HG02870 (cell line): ENCODE measurements around the gene CACNA2D1.

Source experiments
- ATAC-seq: cut with Tn5 transposase; IDR thresholded peaks from one replicate; pipeline ENCODE4 v1.9.1; 2021; ENCODE audit warnings: mild to moderate bottlenecking, moderate library complexity; ENCODE audit not compliant: unreplicated experiment

Gene CACNA2D1

DNA sequence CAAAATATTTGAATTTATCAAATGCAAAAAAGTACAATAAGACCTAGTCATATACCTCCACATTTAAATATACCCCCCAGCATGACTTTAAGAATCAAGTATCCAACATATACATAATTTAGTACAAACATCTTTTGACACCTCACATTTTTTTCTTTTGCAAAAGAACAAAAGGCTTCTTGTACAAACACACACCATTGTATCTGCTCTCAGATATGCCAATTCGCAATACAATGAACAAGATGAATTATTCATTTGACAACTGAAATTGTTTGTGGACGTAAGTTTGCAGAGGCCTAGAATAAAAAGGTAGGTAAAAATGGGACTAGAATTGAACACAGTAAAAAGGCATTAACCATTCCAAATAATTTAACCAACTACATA, 154.4 kb downstream of the CACNA2D1 start:
- no peak for ATAC-seq

DNA sequence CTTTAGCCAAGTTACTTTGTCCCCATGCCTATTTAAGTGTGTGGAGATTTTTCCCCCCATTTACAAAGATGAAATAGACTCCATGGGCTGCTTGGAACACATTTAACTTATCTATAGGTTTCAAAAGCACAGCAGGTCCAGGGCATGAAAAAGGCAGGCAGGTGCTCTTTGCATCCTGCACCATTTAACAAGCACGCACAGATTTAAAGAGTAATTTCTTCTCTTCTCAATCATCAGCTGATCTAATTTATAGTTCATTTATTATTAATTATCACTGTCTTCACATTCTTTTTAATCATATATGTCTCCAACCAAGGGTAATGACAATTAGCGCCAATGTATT, 156.8 kb downstream of the CACNA2D1 start:
- no peak for ATAC-seq

DNA sequence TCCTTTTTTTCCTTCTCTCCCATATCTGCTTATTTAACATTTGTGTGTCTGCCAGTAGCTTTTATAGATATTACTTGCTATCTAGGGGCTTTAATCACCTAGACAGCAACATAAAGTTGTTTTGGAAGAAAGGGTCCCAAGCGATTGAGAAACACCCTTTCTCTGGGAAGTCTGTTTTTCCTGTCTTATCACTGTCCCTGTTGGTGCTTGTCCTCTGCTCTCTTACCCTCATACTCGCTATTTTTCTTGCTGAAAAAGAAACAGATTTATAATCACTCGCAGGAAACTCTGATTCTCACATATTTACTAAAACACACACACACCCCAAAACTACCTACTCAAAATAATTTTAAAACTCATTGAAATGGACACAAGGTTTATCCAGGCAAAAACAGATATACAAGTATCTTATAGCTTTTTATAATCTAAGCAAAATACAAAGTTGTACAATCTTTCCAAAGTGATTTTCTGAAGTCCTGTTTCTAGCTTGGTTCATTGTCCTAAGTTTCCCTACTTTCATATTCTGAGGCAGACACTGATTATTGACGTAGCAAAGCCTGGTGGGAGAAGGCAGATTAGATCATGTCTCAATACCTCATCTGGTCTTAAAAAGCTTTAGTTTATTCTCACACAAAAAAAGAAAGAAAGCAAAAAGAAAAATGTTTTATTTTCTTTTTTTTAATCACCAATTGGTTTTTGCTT, 157.3 kb downstream of the CACNA2D1 start:
- no peak for ATAC-seq

DNA sequence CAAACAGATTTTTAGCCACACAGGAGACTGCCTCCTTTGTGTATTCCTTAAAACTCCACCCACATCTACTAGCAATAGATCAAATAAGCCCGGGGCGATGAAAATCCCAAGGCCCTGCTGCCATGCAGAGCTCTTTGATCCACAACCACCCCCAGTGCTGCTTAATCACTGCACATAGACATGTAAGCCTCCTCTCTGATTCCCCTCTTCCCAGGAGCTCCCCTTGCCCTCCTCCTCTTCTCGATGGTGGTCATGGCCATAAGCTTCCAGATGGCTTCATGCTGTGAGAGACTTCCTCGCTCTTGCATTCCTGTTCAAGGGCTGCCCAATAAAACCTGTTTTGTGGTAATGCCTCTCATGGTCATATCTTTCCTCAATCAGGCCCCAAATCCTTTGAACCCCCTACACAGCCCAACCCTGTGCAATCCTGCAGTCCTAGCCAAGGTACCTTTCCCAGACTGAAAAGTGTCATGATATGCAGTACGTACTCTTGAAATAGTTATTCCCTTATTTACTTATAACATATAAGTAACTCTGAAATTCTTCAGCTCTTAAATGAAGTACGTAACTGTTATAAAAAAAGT, 158.5 kb downstream of the CACNA2D1 start:
- no peak for ATAC-seq

DNA sequence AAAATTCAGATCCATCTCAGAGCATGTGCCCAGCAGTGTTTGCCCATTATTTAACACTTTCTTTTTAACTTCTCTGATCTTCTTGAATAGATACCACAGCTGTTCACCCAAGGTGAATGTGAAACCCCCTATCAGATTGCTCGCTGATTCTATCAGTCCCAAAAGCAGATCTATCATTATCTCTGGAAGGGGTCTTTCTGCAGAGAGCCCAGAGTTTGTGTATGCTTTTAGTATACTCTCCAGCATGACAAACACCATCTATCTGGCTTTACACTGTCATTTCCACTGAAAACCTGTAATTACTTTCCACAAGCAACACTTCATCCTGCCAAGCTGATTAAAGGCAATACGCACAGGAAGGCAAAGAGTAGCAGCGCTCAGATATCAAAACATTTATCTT, 168.2 kb downstream of the CACNA2D1 start:
- no peak for ATAC-seq

DNA sequence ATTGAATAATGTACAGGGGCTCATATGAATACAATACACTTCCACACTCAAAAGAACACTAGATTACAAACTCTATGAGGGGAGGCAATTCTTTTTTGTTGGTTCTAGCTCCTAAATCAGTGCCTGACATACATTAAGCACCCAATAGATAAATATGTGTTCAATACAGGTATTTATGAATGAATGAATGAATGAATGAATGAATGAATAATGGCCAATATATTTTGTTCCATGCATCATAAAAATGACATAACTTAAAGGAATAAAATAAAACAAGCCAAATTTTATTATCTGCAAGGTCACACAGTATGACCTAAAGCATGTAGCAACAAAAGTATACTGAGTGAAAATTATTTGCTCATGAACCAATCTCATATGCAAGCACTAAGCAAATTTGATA, 168.9 kb downstream of the CACNA2D1 start:
- no peak for ATAC-seq

DNA sequence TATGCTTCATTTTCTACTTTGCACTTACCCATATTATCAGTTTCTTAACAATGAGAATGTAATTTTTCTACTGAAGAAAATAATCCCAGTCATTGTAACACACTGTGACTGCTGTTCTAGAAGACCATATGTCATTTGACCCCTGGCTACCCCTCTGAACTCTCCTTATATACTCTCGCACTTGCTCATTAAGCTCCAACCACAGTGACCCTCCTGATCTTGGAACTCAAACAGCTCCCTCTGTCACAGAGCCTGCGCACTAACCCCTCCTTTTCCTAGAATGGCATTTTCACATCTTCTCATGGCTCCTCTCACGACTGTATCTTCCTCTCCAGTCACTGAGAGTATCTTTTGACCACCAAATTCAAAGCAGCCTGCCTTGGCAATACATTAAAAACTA, 169.7 kb downstream of the CACNA2D1 start:
- no peak for ATAC-seq

DNA sequence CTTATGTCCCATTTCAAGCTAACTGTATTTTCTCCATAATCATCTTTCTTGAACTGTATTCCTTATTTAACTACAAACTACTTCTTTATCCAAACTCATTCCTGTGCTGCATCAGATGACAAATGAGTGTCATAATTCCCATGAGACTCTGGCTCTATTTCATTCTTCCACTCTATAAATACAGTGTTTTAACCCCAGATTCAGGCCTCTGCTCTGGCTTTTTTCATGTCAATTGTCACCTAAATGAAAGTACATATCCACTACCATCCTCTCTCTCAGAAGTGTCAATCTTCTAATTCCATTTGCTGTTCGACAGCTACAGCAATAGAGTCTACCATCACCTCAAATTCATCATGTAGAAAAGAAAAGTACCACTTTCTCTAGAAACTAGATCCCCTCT, 172.7 kb downstream of the CACNA2D1 start:
- no peak for ATAC-seq

DNA sequence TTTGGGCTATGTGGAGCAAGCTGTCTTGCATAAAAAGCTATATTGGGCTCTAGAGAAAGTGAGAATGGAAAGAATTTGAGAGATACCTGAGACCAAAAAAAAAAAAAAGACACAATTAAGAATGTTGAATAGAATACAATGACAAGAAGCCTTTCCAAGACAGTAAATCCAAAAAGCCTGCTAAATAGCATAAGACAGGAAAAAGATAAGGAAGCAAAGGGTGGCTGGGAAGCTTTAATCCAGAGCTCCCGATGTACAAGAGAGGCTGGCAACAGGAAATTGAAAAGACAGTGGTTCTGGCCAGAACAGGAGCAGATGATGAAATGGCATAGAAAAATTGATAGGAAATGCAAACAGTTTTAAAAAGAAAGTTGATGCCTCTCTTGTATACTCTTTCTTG, 174.9 kb downstream of the CACNA2D1 start:
- no peak for ATAC-seq

DNA sequence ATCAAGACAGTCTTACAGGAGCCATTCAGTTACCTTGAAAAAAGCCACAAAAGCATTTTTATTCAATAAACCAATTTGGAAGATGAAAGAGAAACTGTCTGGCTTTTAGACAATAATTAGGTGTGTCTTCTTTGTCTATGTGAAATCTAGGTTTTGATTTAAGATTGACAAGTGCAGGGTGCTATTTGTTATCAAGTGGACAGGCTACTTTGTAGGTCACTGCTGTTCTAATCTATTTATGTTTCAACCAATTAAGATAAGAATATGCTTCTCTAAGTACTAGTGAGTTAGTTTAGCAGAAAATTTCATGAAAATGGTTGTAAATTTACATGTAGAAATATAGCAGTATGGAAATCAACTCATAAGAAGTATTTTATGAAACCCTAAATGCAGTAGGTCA, 177.5 kb downstream of the CACNA2D1 start:
- no peak for ATAC-seq

DNA sequence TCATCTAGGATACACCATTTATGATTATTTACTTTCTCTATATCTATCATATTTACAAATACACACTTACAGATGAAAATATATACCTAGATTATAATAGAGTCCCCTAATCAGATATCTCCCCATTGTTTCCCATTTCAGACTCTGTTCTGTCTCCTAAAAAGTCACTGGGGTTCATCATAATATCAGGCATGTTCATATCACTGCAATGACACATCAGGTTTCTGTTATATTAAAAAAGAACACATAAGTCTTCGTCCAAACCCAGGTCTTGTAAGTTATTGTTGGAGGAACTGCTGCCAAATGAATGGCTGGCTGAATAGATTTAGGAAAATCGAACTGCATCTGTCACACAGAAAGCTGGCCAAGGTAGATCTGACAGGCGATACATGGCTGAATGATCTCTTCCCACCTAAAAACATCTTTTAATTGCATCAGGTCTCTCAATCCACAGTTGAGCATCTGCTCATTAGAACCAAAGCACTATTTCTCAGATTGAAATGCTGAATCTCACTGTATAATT, 178.7 kb downstream of the CACNA2D1 start:
- ATAC-seq: no peak

DNA sequence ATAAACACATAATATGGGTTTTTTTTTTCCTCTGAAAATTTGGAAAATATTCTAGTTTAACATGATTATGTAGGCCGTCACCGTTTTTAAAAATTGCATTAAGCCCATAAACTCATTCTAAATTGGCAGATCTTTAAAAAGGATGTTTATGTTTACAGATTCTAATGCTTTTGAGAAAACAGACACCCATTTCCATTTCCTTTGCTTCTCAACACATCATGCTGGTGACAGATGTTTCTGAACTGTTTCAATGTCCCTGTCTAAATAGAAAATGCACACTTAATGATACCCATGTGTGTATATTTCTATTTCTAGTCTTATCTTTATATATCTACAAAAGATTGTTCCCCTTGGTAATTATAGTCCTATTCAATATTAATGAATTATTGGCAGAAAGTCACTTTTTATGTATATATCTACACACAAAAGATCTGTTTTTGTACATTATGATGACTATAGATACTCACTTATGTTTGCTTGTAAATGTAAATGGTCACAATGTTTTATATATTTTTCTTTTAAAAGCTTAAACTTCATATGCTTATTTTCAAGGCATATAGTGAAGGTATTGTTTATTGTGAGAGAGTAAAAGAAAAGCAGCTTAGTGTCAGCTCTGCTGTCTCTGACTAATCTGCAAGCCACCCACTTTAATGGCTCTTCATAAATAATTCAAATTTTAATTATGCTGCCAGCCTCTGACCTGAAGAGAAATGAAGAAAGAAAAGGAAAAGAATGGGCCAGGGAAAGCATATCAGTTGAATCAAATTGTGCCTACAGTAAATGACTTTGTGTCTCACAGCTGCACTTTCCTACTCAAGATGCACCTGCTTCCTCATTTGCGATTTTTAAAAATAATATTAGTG, 179.4 kb downstream of the CACNA2D1 start:
- no peak for ATAC-seq

DNA sequence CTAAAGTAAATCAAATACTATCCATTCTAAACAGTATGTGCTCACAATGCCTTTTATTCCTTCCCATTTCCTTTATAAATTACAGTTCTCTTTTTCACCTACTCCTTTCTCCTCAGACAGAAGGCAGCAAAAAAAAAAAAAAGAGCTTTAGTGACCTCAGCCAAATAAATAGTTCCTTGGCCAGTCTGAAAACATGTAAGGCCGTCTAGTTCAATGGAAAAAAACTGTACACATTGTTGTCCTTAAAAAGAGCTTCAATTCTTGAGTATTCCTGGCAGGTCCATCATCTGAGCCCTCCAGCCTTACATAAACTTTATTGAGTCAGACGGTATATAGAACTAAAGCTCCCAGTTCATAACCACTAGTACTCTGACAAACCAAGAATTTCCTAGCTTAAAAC, 185.4 kb downstream of the CACNA2D1 start:
- no peak for ATAC-seq

DNA sequence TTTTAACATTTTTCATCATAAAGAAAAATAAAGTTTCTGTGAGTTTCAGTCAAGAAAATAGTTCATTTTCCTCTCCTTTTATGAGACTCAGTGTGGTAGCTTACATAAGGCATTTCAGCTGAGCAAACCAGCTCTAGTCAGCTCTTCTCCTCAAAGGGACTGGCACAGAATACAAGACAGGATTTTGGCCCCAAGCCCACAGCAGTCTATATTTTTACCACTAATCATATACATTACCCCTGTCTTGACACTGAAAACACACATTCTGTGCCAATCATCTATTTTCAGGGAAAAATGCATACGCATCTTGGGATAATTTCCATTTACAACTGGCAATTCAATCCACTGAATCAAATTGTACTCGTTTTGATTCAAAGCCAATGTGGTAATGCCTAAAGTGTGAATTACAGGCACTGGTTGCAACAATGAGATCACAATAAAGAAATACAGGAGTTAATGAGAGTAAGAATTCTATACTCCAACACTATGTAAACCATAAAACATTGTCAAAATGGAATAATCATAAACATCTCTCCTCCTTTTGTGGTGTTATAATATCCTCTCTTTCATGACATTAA, 186.4 kb downstream of the CACNA2D1 start:
- no peak for ATAC-seq

DNA sequence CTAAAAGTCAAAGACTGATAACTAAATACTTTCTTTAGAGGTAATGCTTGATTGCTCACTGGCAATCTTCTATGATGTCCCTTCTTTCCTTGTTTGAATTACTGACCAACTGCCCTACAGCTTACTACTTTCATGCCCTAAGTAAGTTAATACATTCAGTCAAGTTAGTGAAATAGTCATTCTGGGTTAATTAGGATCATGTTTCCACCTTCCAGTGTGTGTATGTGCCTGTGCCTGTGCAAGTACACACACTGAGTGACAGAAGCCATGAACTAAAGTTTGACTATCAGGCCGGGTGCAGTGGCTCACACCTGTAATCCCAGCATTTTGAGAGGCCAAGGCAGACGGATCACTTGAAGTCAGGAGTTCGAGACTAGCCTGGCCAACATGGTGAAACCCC, 187.9 kb downstream of the CACNA2D1 start:
- no peak for ATAC-seq

DNA sequence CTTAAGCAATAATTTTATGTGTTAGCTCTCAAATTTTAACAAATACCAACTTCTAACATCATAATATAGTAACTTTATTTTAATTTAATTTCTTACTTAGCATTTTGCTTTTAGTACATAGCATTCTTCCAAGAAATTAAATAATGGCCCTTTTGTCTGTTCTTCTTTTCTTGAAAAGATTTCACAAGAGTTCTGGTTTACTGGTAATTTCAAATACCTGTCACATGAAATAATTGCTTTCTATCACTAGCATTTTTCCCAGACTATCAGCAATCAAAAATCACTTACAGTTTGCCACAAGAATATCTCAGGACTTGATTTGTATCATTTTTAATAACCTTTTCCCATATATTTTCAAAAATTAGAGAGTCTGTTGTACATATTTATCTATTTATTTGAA, 193.0 kb downstream of the CACNA2D1 start:
- ATAC-seq: no peak

DNA sequence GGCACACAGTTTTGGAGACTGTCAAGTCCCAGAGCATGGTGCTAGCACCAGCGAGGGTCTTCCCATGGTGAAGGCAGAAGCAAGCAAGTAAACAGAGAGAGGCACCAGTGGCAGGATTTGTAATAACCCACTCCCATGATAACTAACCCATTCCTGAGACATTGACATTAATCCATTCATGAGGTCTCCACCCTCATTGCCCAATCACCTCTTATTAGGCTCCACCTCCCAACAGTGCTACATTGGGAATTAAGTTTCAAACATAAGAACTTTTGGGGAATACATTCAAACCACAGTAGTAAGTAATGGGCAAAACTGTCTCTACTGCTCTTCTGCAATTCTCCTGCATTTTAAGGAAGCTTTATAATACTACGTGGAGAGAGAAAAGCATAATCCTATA, 193.6 kb downstream of the CACNA2D1 start:
- ATAC-seq: no peak

DNA sequence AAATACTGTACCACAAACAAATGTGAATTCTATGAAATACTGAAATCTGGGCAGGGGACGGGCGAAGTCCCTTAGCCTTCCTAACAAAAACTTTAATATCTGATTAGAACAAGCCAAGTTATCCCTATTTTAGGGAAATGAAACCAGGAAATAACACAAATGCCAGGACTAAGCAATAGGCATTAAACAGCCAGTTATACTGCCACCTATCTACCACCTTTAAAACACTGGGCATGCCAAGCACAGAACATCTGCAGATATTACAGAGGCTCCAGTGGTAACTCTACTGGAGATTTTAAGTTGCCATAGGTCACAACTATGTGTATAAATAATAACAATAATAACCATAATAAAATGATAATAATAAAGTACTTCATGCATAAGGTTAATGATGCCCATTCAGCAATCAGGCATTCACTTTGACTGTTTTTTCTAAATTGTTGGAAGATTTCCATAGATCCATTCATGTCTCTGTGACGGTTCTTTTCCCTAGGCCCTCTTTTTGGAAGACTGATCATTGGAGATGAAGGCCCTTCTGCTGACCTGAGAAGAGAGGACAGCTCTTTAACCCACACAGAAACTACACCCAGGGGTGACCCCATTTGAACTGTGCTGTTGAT, 195.7 kb downstream of the CACNA2D1 start:
- no peak for ATAC-seq

DNA sequence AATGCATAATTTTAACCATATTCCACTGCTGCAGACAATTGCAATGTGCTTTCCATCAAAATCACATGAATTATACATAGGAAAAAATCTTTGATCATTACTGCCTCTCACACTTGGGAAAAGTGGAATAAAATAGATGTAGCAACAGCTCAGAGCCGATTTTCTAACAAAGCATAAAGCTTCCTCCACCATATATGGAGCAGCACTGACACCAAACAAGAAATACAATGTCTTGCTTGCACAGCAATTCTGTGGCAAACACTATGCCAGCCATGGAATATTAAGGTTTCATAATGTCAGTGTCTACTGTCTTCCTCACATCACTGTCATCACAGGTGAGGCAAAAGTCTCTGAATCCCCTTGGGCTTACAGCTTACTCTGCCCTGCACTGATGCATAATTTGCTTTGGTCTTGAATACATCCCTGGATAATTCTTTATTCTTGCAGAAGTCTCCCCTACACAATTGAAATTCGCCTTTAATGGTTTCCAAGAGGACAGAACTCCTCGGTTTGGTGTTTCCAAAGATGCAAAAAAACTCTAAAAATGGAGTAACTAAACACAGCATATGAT, 198.5 kb downstream of the CACNA2D1 start:
- ATAC-seq: no peak

DNA sequence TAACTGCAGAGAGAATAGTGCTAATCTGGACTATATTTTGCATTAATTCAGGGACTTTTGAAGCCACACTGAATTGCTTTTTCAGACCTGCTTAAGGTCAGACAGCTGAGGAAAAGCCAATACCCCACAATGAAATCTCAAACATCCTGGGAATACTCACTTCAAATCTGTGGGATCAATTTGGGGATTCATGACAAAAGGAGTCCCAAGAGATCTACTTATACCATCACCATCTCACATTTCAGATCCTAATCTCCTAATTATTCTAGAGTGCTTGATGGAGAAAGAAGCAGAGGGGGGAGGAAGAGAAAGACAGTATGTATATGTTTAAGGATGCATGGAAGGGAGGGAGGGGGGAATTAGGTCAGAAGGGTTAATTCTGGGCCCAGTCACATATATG, 202.2 kb downstream of the CACNA2D1 start:
- ATAC-seq: no peak

DNA sequence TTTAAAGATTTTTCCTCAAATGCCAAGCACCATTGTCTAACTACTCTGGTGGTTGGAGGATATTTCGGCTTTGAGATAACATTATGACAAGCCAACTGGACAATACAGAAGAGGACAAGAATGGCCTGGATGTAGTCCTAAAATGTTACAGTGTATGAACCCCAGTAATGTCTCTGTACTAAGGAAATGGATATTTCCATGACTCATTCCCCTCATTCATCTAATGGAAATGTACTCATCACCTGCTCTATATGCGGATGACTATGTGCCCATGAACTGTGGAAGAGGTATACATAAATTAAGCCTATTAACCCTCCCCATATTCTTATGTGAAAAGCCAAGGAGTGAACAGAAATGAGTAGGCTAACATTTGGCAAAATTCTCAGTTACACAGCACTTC, 207.9 kb downstream of the CACNA2D1 start:
- no peak for ATAC-seq
